GM12892 (cell line): ENCODE measurements around the gene TBXA2R.

Experiments used
- POLR2A ChIP-seq: IDR thresholded peaks from 2 replicates; pipeline ENCODE4 v1.6.1; 2011; ENCODE audit warnings: low read depth, low read length, control low read depth
- TAF1 ChIP-seq: IDR thresholded peaks from 2 replicates; pipeline ENCODE4 v1.6.1; 2011; ENCODE audit warnings: low read depth, mild to moderate bottlenecking, control low read depth, low read length, borderline replicate concordance

DNA sequence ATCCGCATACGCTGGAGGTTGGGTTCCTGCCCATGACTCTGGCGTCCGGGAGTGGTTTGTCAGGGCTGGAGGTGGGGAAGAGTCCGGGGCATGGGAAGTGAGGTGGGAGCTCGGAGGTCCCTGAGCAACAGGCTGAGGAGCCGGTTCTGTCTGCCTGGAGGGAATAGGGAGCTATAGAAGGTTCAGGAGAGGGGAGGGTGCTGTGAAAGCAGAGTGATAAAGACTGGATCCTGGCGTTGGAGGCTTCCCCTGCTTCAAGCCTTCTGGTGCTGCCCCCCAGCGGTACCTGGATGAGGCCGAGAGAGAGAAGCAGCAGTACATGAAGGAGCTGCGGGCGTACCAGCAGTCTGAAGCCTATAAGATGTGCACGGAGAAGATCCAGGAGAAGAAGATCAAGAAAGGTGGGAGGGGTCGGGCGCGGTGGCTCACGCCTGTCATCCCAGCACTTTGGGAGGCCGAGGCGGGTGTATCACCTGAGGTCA, 31.4 kb downstream of the TBXA2R start:
- TF ChIP-seq TAF1 (no peak), POLR2A (no peak)
